ENCODE results near the gene AAR2.

AAR2 gene

GRCh38 chr20:36249450-36249849 is 13.2 kb downstream of the AAR2 start:
- Histone ChIP-seq H2AFZ (ENCODE audit: low read depth, low read length) (no peak overlapping the region), H4K20me1 (ENCODE audit: insufficient read depth, low read length) (peaks cover 3% of the 10 kb centered on the region; the same call in 1 of the 2 replicates), H3K4me3 (ENCODE audit: low read length) (no peak overlapping the region), H3K79me2 (ENCODE audit: low read length) (peaks cover 8% of the 10 kb centered on the region; the same call in 1 of the 2 replicates), H3K36me3 (replicated peaks; ENCODE audit: low read depth, low read length) (peaks cover 64% of the 10 kb centered on the region), H3K4me2 (ENCODE audit: low read length) (no peak overlapping the region), H3K27me3 (ENCODE audit: low read depth, low read length) (no peaks in the 10 kb centered on the region), H3K4me1 (ENCODE audit: low read length) (no peaks in the 10 kb centered on the region), H3K9ac (ENCODE audit: low read length) (no peak overlapping the region), H3K27ac (ENCODE audit: low read length) (no peak overlapping the region), H3K9me3 (ENCODE audit: insufficient read depth, low read length) (no peaks in the 10 kb centered on the region)
- TF ChIP-seq EZH2phosphoT487 (IDR thresholded peaks at IDR 0.05; ENCODE audit: low read depth) (no peak), CTCF (IDR thresholded peaks at IDR 0.05; ENCODE audit: low read depth, low read length) (no peak)

- H3K4me1 ChIP-seq (ENCODE audit: low read length), result no peaks in the 10 kb centered on the region
- no peaks in the 10 kb centered on the region; the same call in 1 of the 2 replicates for H4K20me1 ChIP-seq (ENCODE audit: insufficient read depth, low read length)
- H3K4me3 ChIP-seq (ENCODE audit: low read length), result no peak overlapping the region
- H3K79me2 ChIP-seq (ENCODE audit: low read length), result peaks cover 8% of the 10 kb centered on the region; the same call in 1 of the 2 replicates
- no peak overlapping the region for H3K4me2 ChIP-seq (ENCODE audit: low read length)
- H3K27ac ChIP-seq (ENCODE audit: low read length), result no peak overlapping the region
- H2AFZ ChIP-seq (ENCODE audit: low read depth, low read length), result no peak overlapping the region
- no peaks in the 10 kb centered on the region for H3K9me3 ChIP-seq (ENCODE audit: insufficient read depth, low read length)
- H3K9ac ChIP-seq (ENCODE audit: low read length), result no peak overlapping the region
- peaks cover 53% of the 10 kb centered on the region for H3K36me3 ChIP-seq (replicated peaks; ENCODE audit: low read depth, low read length)
- no peaks in the 10 kb centered on the region for H3K27me3 ChIP-seq (ENCODE audit: low read depth, low read length)
- TF ChIP-seq EZH2phosphoT487 (IDR thresholded peaks at IDR 0.05; ENCODE audit: low read depth) (no peak), CTCF (IDR thresholded peaks at IDR 0.05; ENCODE audit: low read depth, low read length) (no peak)
These were observed 15.1 kb downstream of the AAR2 start for GRCh38 chr20:36251426-36251825.

GRCh38 chr20:36252511-36252910 is 16.2 kb downstream of the AAR2 start:
- Histone ChIP-seq H3K36me3 (replicated peaks; ENCODE audit: low read depth, low read length) (peaks cover 49% of the 10 kb centered on the region), H3K4me1 (ENCODE audit: low read length) (no peaks in the 10 kb centered on the region)
- TF ChIP-seq EZH2phosphoT487 (IDR thresholded peaks at IDR 0.05; ENCODE audit: low read depth) (no peak), CTCF (IDR thresholded peaks at IDR 0.05; ENCODE audit: low read depth, low read length) (no peak)

GRCh38 chr20:36253036-36253435 is 16.8 kb downstream of the AAR2 start:
- H3K4me1 ChIP-seq (ENCODE audit: low read length), result no peaks in the 10 kb centered on the region
- H3K79me2 ChIP-seq (ENCODE audit: low read length), result peaks cover 8% of the 10 kb centered on the region; the same call in 1 of the 2 replicates
- no peak overlapping the region for H3K9ac ChIP-seq (ENCODE audit: low read length)
- no peak overlapping the region for H2AFZ ChIP-seq (ENCODE audit: low read depth, low read length)
- no peak overlapping the region for H3K27ac ChIP-seq (ENCODE audit: low read length)
- H3K9me3 ChIP-seq (ENCODE audit: insufficient read depth, low read length), result no peaks in the 10 kb centered on the region
- H3K27me3 ChIP-seq (ENCODE audit: low read depth, low read length), result no peaks in the 10 kb centered on the region
- no peak overlapping the region for H3K4me2 ChIP-seq (ENCODE audit: low read length)
- no peak for TF ChIP-seq CTCF (IDR thresholded peaks at IDR 0.05; ENCODE audit: low read depth, low read length)
- no peak for TF ChIP-seq EZH2phosphoT487 (IDR thresholded peaks at IDR 0.05; ENCODE audit: low read depth)
- peaks cover 46% of the 10 kb centered on the region for H3K36me3 ChIP-seq (replicated peaks; ENCODE audit: low read depth, low read length)
- no peak overlapping the region for H3K4me3 ChIP-seq (ENCODE audit: low read length)
- no peaks in the 10 kb centered on the region; the same call in 1 of the 2 replicates for H4K20me1 ChIP-seq (ENCODE audit: insufficient read depth, low read length)

More at GRCh38 chr20:36252511-36252910, 16.2 kb downstream of the AAR2 start:
- no peak overlapping the region for H3K4me2 ChIP-seq (ENCODE audit: low read length)
- H4K20me1 ChIP-seq (ENCODE audit: insufficient read depth, low read length), result no peaks in the 10 kb centered on the region; the same call in 1 of the 2 replicates
- H3K27ac ChIP-seq (ENCODE audit: low read length), result no peak overlapping the region
- no peaks in the 10 kb centered on the region for H3K27me3 ChIP-seq (ENCODE audit: low read depth, low read length)
- H3K79me2 ChIP-seq (ENCODE audit: low read length), result peaks cover 8% of the 10 kb centered on the region; the same call in 1 of the 2 replicates
- H3K9me3 ChIP-seq (ENCODE audit: insufficient read depth, low read length), result no peaks in the 10 kb centered on the region
- H3K9ac ChIP-seq (ENCODE audit: low read length), result no peak overlapping the region
- H2AFZ ChIP-seq (ENCODE audit: low read depth, low read length), result no peak overlapping the region
- H3K4me3 ChIP-seq (ENCODE audit: low read length), result no peak overlapping the region
